Activated CD8-positive, alpha-beta memory T cell treated with anti-CD3 and anti-CD28 coated beads, Interleukin-2, amount 50 U/mL, for 24 hours (primary cell): ENCODE results near the gene YWHAB.
A peak's percentile ranks its signal among the peaks of the same experiment; 100 is the strongest.
"Not testable (repeated sequence)": the region's sequence is repeated elsewhere in the genome, so short reads cannot be mapped to it uniquely, and the experiment has no call there.

Source experiments
- DNase-seq: peaks from one replicate; pipeline ENCODE4 v3.0.0-alpha.2; 2020; ENCODE audit errors: extremely low read depth

YWHAB gene

DNA sequence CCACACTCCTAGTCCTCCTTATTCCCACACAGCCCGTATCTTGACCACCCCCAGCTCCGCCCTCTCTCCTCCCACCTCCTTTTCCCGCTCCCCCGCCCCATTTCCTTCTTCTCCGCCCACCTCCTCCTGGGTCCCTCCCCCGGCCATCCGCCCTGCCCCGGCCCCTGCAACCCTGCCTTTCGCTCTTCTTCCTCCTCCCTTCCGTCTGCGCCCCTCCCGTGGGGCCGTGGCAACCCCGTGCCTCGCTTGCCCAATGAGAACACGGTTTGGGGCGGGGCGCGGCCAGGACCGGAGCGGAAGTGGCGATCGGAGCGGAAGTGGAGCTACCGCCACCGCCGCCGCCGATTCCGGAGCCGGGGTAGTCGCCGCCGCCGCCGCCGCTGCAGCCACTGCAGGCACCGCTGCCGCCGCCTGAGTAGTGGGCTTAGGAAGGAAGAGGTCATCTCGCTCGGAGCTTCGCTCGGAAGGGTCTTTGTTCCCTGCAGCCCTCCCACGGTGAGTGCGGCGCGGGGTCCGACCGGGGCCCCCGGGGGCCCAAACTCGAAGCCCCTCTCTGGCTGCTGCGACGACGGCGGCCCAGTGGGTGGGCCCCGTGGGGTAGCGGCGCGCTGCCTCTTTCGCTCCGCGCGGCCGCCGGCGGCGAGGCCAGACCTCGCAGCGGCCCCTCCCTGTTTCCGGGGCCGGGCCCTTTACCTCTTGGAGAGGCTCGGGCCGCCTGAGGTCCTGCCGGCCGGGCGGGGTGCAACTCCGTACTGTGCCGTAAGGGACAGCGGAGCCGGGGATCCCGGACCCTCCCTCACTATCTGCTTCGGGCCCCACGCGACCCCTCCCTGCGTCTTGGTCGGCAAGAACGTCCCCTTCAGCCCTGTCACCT lies at the start of gene YWHAB:
Gene YWHAB, plus strand, starts transcription at position 314 of the 874 bp plus-strand sequence. CDS start 15,829 bp downstream, outside the sequence.
- DNase-seq: peak; percentile 96

DNA sequence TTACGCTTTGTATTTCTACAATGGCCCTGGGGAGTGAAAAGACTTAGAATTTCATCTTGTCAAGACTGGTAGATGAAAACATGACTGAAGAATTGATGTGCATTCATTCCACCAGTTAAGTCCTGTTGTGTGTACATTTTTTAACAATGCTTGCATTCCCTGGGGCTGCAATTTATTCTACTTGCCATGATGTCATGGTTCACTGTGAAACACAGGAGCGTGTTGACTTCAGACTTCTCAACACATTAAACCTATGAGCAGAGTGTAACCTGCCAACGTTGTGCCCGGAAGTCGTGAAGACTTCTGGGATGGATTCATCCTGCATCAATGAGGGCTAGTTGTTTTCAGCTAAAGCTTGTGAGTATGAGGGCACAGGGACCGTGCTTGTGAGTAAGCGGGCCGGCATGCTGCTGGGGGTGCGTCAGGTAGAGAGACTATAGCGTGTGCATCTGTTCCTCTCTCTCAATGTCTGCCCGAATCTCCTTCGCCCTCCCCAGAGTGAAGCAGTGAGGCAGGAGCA lies 48.8 kb upstream of the YWHAB start:
- no peak for DNase-seq

DNA sequence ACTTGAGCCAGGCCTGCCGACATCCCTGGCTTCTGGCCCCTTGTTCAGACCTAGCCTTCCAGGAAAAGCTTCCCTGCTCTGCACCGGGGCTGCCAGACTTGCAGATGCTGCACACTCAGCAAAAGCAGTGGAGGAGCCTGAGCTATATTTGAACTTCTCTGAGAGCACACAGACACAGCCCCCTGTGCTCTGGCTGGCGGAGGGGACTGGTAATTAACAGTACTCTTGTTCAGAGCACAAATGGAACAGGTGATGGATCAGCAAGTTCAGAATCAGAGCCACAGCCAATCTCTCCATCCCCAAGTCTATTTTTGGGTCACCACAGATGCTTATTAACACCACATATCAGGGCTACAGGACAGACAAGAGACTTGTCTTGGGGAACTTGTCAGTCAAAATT lies 47.6 kb upstream of the YWHAB start:
- no peak for DNase-seq

DNA sequence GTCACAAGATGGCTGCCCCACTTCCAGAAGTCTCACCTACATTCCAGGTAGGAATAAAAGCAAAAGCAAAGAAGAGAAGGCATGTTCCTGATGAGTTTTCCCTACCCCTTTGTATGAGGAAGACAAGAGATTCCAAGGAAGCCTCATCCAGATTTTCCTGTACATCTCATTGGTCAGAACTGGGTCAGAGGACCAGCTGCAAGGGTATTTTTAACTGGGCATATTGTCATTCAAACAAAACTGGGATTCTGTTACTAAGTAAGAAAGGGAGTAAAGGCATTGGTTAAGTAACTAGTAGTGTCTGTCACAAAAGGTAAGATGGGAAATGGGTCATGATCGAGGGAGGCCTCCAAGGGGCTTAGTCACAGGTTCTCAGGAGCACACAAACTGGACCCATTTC lies 47.0 kb upstream of the YWHAB start:
- no peak for DNase-seq

DNA sequence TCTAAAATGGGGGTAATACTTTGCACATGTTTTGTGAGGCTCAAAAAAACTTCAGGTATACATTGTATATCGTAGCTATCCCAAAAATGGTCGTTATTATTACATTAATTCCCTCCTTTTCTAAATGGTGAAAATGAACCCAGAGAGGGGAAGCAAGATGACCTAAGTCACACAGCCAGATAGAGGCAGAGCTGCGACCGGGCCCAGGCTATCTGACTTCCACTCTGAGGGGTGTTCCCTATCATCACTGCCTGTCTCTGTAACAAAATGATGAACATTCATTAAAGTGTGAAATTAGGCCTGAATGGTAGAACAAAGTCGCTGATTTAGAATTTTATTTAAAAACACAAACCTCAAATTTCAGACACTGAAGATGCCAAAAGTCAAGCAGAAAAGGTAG lies 46.0 kb upstream of the YWHAB start:
- DNase-seq: no peak

DNA sequence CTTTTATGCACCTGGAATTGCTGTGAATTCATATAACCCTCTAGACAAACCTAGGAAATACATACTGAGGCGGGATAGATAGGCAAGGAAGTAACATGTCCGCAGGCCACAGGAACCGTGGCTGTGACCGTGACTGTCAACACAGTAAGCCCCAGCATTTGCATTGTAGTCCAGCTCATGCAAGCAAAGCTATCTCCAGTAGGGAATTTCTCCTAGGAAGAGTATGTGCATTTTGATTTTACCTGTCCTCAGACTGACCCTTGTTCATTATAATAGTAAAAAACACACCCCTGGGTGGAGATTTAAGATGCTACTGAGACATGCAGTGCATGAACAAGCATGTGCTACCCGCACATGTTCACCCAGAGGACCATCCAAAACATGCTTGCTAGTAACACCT lies 44.7 kb upstream of the YWHAB start:
- DNase-seq: no peak

DNA sequence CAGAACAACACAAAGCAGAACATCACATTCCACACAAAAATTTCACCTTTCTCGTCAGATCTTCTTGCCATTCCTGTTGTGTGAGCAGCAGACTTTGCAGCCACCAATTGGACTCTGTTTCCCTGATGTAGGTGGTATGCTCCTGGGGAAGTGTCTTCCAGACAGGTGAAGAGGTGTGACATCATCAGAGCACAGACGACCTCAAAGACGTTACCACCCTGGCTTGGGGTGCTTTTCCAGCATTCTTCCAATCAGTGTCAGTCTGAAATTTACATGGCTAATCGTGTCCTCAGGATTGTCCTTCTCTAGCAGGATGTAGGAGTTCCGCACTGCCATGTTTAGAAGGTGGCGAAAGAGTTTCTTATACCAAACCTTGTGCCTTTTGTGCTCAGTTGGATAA lies 43.5 kb upstream of the YWHAB start:
- DNase-seq: no peak

DNA sequence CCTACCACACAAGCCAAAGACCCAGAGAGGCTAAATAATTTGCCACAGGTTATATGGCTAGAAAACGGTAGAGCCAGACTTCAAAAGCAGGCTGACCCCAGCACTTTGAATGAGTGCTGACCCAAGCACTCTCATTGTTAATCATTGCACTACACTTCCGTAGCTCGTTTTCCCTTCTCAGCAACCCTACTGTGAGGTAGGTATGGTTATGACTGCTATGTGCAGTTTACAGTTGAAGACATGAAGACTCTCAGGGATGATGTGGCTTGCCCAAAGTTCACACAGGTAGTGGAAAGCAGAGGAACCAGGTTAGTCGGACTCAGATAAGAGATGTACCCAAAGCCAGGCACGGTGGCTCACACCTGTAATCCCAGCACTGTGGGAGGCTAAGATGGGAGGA lies 41.6 kb upstream of the YWHAB start:
- DNase-seq: no peak

DNA sequence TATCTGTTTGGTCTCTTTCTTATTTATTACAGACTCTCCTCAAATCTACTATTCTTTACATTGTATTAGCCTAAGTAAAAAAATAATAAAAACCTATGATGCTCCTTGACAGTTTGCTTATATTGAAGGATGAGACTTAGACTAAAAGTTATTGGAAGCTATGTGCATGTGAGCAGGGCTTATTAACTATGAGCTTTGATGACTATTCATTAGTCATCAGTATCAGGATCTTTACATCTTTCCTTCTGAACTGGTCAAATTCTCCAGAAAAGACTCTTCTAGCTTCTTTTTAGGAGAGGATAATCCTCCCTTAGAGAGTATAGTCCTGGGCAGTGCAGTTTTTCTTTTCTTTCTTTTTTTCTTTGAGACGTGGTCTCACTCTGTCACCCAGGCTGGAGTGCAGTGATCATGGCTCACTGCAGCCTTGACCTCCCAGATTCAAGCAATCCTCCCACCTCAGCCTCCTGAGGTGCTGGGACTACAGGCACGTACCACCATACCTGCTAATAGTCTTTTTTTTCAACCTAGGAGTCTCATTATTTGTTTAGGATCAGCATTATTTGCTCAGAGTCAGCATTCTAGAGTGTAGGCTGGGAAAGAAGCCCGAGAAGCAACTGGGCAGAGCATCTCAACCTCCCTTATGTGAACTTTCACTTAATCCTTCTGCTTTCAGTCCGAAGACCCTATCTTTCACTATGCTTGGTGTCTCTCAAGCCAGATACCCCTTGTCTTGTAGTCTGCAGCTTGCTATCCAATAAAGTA lies 37.1 kb upstream of the YWHAB start:
- no peak for DNase-seq

DNA sequence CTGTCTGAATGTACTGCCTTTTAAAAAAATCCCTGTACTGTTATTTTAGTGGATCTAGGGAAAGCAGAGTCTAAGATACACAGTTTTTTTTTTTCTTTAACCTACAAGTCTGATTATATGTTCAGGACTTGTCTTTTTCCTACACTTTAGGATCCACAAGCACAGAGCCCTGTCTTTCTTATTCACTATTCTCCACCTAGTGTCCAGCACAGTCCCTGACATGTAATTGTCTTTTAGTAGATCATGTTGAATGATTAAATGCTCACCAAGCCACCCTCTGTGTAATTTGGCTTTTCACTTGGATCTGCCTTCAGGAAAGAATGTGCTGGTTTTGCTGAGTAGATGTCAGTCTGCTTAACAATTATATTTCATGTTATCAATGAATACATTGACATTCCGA lies 35.8 kb upstream of the YWHAB start:
- DNase-seq: no peak

DNA sequence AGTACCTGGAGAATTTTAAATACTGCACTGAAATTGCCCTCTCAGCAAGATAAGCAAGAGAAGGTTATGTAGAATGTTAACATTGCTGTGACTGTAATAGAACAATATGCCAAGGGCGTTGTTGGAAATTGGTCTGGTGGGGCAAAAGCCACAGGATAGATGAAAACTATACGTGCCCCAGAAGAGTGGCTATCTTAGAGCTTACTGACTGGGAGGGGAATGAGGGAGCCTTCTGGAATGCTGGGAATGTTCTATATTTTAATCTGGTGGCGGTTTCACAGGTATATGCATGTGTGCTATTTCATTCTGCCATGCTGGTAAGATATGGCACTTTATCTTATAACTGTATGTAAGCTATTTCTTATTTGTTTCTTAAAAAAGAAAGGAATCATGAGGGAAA lies 35.2 kb upstream of the YWHAB start:
- no peak for DNase-seq

DNA sequence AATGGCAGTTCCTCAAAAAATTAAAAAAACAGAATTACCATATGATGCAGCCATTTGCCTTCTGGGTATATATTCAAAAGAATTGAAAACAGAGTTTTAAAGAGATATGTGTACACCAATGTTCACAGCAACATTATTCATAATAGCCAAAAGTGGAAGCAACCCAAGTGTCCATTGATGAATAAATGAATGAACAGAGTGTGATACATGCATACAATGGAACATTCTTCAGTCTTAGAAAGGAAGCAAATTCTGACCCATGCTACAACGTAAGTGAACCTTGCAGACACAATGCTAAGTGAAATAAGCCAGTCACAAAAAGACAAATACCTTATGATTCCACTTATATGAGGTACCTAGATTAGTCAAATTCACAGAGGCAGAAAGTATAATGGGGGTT lies 34.7 kb upstream of the YWHAB start:
- no peak for DNase-seq

DNA sequence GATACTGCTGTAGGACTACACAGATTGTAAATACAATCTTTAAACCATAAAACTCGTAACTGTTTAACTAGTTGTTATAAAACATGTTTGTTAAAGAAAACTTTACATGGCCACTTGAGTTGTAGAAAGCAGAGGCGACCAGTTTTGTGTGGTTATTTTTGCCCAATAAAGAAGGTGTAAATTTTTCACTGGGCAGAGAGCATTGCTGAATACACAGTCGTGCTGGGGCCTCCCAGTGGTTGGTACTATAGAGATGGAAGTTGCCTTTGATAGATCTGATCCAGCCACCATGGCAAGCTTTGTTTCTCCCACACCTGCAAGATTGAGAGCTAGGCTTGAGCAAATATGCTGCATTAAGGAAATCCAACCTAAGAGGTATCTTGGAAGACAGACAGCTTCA lies 34.0 kb upstream of the YWHAB start:
- no peak for DNase-seq

DNA sequence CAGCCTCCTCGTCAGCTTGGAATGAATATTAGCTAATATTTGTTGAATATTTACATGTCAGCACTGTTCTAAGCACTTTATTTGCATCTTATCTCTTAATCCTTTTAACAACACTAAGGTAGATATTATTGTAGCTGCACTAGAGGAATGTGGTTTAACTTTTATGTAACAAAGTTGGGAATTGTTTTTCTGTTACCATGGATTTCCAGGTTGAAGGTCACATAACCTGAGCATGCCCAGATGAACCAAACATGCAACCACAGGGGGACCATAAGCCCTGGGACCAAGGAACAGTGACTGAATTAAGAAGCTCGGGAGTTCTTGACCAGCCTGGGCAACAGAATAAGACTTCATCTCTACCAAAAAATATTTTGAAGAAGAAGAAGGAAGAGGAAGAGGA lies 29.1 kb upstream of the YWHAB start:
- DNase-seq: no peak

DNA sequence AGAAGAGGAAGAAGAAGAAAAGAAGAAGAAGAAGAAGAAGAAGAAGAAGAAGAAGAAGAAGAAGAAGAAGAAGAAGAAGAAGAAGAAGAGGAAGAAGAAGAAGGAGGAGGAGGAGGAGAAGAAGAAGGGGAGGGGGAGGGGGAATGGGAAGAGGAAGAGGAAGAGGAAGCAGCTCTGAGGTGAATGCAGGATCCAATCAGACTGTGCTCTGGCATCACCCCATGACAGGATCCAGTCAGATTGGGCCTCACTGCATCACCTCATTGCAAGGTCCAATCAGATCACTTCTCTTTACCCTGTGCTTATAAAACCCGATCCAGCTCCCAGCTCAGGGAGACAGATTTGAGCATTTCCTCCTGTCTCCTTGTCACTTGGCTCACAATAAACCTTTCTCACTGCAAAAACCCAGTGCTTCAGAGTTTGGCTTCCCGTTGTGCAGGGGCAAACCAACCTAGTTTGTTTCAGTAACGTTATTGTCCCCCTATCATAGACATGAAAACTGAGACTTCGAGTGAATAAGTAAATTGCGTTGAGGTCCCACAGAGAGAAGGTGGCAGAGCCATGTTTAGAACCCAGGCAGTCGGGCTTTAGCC lies 28.6 kb upstream of the YWHAB start:
- DNase-seq: no peak

DNA sequence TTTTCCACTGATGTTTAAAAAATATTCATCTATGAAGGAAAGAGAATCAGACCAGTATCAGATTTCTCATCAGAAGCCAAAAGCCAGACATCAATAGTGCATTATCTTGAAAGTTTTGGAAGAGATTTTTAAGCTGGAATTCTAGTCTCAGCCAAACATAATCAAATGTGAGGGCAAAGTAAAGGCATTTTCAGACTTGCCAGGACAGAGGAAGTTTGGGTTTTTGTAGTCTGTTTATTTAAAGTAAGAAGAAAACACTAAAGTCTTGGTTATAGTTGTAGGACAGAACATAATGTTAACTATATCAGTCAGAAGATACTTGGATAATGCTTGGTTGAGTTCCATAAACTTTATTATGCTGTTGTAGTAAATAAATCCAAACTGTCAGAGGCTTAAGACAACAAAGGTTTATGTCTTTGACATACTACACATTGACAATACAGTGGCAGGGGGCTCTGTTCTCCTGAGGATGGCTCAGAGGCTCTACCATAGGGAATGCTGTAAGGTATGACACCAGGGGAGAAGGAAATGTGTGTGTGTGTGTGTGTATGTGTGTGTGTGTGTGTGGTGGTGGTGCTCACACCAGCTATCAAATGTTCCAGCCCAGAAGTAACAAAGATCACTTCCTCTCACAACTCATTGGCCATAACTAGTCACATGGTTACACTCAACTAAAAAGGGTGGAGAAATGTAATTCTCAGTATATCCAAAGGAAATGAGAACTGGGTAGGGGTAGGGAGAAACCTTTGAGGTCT lies 26.7 kb upstream of the YWHAB start:
- DNase-seq: no peak

DNA sequence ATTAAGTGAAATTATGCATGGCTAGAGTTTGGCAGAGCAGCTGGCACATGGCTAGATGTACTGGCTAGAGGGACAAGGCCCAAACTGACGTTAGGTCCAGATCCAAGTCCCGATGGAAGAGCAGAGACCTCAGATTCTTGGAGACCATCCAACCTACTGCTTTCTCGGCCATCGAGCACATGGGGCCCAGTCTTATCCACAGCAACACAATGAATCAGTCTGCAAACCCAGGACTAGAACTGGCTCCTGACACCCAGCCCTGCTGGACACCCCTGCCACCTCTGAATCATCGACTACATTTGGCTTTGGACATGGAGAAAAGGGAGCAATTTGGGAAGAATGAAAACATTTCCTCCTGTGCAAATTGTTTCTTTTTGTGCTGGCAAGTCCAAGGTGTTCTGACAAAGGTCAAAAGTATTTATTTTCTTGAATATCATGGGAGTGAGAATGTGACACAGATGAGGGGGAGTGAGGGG lies 23.9 kb upstream of the YWHAB start:
- DNase-seq: no peak

DNA sequence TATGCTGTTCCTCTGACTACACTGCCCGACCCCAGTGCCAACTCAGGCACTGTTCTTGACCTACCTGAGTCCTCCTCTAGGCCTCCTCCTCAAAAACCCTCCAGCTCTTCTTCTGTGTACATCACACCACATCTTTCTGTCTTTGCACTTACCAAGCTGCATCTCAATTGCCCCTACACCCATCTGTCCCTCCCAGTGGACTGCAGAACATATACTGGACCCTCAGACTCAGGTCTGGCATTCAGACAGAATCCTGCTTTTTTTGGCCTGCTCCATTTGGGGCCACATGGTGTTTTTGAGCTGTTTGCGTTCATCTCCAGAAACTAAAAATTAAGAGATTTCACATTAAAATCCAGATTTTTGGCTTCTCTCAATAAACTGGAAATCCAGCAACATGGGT lies 23.2 kb upstream of the YWHAB start:
- no peak for DNase-seq

DNA sequence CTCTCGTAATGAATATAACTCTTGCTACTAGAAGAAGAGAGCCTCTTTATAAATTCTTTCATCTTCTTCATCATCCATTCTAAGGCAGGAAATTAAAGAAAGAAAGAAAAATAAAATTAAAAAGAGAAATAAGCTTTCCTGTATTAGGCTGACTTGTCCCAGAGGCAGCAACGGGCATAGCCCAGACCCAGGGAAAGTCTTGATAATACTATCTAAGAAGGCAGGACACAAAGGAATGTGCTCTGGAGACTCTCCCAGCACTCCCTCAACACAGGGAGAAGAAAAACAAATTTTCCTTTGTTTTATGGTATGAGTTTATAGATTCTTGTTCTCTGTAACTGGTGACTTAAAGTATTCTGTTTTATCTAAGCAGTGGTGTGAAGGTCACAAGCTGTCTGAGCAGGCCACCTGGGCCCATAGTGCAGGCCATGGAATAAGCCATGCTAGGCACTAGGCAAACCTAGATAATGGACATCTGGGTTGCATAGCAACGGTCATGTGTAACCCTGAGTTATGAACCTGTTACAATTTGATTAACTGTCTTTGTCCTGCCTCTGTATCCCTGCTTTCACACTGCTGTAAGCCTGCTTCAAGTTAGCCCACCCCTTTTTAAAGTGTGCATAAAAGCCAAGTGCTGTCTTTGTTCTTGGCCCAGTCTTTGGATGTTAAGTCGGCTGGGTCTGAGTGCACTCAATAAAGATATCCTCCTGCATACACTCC lies 22.0 kb upstream of the YWHAB start:
- not testable (repeated sequence) for DNase-seq

DNA sequence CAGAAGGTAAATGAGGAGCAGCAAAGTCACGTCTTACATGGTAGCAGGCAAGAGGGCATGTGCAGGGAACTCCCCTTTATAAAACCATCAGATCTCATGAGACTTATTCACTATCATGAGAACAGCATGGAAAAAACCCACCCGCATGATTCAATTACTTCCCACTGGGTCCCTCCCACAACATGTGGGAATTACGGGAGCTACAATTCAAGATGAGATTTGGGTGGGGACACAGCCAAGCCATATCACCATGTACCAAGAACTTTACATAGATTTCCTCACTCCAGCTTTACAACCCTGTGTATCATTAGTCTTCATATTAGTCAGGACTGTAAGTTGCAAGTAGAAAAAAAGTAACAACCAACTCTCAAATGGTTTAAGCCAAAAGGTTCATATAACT lies 21.0 kb upstream of the YWHAB start:
- not testable (repeated sequence) for DNase-seq
